HG02885 (cell line): ENCODE results near the gene ENO4.

Experiments used
- ATAC-seq: cut with Tn5 transposase; IDR thresholded peaks from one replicate; pipeline ENCODE4 v1.9.1; 2021; ENCODE audit warnings: mild to moderate bottlenecking; ENCODE audit not compliant: unreplicated experiment, poor library complexity

Gene ENO4

GRCh38 chr10:116866066-116866465 is 16.8 kb downstream of the ENO4 start:
- no peak for ATAC-seq

- ATAC-seq, result no peak
Measured at GRCh38 chr10:116866987-116867595, 17.8 kb downstream of the ENO4 start.

DNA sequence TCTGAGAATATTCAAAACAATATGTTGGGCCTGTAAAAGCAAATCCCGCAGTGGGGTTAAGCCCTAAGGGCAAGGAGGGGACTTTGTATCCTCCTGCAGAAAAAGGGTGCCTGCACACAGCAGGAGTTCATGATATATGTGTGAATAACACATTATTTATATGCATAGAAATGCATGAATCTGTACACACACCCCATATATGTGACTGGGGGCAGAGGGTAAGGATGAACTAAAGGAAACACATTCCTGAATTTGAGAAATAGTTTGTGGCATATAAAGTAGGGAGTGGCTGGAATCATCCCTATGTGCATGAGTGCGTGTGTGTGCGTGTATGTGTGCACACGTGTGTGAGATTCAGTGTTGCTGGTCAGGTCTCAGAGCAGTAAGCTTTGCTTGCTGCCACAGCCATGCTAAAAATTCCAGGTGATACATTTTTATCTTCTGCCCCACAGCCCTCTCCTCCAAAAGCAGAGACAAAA is 18.9 kb downstream of the ENO4 start:
- ATAC-seq, result no peak

- ATAC-seq, result no peak
Measured at GRCh38 chr10:116868722-116869121, 19.4 kb downstream of the ENO4 start.

DNA sequence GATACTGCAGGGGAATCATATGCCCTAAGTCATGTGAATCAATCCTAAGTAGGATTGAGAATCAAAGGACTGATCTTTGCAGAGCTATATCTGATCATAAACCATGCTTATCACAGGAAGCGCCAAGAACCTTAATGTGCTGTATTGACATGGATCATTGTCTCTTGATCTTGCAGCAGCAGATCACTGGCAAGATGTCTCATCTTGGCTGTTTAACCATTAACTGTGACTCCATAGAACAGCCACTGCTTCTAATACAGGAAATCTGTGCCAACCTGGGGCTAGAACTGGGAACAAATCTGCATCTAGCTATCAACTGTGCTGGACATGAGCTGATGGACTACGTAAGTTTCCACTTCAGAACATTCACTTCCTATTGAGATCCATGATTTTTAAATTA is 21.6 kb downstream of the ENO4 start:
- ATAC-seq, result no peak

DNA sequence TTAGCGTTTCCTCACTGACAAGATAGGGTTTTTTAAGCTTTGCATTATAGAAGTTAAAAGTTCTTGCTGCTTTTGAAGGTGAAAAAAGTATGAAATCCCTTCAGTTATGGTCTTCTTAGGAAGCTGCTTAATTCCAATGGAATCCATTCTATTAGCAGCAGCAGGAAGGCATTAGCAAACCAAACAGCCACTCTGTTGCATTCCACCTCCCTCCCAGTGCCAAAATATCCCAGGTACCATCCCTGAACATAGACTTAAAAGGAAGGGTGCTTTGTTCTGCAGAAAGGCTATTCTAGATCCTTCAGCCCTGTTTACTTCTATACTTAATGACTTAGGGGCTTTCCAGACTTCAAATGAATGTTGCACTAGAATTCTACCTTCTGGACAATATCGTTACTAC is 23.8 kb downstream of the ENO4 start:
- ATAC-seq, result no peak

- ATAC-seq, result no peak
Measured at GRCh38 chr10:116875897-116876296, 26.6 kb downstream of the ENO4 start.

DNA sequence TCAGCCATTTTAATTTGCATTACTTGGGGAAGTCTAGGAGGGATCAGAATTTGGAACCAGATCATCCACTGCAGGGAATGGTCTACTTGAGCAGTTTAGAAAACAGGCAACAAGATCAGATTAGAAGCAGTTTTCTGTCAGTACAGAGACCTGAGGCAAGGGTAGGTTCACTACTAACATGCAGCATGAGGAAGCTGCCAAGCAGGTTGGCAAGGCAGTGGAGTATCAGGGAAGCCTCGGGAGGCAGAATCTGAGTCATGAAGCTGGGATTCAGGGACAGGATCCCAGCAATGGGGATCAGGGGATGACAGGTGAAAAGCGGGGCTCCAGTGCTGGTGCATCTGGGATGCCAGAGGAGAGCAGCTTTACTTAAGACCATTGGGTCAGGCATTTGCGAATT is 28.1 kb downstream of the ENO4 start:
- ATAC-seq, result no peak

DNA sequence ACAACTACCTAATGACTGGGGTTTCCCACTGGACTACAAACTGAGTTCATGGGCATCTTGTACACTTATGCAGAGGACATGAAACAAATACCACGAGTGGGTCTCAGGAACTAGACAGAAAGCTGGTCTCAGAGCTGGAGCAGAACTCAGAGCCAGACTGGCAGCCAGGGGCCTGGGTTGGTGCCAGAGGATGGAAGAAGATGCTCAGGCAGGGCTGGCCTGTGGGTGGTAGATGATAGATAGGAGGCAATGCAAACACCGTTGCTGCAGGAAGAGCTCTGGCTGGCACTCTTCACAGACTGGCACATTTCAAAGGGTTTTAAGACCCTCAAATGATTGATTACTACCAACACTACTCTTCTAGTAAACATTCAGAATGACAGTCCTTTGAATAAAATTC is 28.8 kb downstream of the ENO4 start:
- no peak for ATAC-seq

- no peak for ATAC-seq
Measured at GRCh38 chr10:116879817-116880216, 30.5 kb downstream of the ENO4 start.

DNA sequence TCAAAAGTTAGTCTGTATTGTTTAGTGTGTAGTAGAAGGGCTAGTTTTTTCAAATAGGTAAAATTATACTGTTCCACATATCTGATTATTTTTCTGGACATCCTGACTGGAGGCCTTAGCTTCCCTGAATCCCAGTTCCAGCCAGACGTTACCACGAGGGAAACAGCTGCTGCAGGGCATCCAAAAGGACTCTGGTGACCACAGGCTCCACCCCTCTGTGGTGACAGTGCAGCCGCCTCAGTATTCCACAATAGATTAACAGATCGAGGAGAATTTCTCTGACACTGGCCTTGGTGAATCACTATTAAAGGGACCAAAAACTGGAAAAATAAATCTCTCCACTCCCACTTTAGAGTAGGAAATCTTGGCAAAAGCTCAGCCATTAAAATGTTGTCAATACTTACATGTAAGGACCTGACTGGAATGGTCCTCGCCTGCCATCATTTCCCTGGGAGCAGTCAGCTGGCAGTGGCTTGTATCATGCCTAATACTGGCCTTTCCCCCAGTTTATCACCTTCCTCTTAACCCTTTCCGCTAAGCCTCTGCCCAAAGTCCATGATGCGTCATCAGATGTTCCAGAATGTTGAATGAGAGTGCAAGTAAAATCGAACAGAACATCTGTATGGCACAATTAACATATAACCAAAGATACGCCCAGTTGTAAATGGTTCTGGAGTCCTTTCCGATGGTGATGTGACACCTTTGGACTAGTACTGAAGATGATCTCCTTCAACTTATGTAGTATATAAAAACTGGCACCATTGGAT is 31.6 kb downstream of the ENO4 start:
- ATAC-seq, result no peak

GRCh38 chr10:116882639-116883038 is 33.3 kb downstream of the ENO4 start:
- ATAC-seq, result no peak

- no peak for ATAC-seq
Measured at GRCh38 chr10:116886772-116887171, 37.5 kb downstream of the ENO4 start.

- ATAC-seq, result no peak
Measured at GRCh38 chr10:116888380-116889055, 39.2 kb downstream of the ENO4 start.

DNA sequence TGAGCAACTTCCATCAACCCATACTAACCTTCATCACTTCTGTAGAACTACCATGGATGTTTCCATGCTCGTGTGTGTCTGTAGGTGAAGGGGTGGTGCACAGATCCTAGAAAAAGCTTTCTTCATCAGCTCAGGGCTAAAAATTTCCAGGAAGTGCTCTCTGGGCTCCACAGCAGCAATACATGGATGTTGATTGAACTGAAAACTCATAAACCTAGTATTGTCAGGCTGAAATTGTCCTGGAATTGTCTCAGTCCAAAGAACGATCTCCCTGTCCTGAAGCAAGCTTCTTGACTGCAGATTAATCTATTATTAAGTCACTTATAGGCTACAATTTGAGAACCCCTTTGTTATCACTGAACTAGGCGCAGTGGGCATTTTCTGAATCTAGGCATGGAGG is 39.8 kb downstream of the ENO4 start:
- no peak for ATAC-seq

DNA sequence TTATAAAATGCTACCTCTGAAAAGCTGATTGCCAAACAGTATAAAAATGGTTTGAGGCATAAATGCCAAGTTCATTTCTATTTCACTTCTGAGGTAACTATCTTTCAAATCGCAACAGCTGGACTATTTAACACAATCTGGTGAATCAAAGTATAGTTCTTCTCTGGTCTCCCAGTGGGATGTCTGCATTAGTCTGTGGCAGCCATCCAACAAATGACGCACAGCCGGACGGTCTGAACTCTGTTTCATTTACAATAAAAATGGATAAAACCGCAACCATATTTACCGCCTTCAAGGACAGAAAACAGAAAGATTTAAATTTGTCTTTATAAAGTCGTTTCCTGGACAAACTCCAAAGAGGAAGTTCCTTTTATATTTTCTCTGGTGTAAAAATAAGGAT is 41.9 kb downstream of the ENO4 start:
- ATAC-seq, result no peak

DNA sequence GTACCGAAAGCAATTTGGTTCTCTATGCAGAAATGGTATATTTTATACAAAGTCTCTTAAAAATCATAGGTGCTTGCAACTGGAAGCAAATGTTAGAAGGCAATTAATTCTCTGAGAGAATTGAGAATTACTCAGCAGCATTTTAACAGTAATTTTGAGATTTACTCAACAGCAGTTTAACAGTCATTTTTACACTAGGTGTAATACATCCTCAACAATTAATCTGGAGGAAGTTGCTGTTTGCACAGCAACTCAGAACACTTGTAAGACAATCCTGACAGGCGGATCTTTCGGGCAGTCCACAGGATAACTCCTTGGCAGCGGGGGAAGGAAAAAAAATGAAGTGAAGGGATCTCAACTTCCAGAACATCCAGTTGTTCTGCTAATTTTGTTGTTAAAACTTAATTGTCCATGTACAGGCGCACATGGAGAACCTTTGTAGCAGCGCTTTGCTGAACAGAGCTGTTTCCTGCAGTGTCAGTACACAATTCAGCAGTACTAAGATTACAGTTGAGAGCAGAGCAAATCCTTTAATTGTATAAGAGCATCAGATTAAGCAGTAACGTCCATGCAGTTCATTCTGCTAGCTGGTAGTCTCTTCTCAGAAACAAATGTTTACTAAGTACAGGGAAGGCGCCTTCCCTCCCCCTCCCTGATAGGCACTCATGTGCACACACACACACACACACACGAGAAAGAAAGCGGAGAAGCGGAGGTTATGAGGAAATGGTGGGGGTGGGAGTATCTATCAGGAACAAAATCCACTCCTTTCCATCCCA is 43.8 kb downstream of the ENO4 start:
- ATAC-seq, result no peak

- no peak for ATAC-seq
Measured at GRCh38 chr10:116893686-116894037, 44.4 kb downstream of the ENO4 start.

GRCh38 chr10:116899626-116900025 is 50.3 kb downstream of the ENO4 start:
- ATAC-seq, result no peak

GRCh38 chr10:116905845-116906210 is 56.5 kb downstream of the ENO4 start:
- ATAC-seq, result no peak
